Measurements from ENCODE around the gene PSTPIP2. TPM values are rescaled to one million over a fixed set of nuclear protein-coding genes. Genes with fewer than 3 reads are reported as not detected.
"Not testable (repeated sequence)": the region's sequence is repeated elsewhere in the genome, so short reads cannot be mapped to it uniquely, and the experiment has no call there.

The PSTPIP2 gene
- total RNA-seq, 4 donors from 2014 or later = 6.5 to 10.7 (median 8.7) TPM

- ATAC-seq = no peak
- Histone ChIP-seq H3K4me1 (no peaks in the 10 kb centered on the region), H3K9me3 (peaks cover 0 to 14% (median 0%) of the 10 kb centered on the region in 3 donors), H3K36me3 (peaks cover 0 to 20% of the 10 kb centered on the region in 2 donors), H3K4me3 (no peak overlapping the region), H3K27me3 (no peaks in the 10 kb centered on the region), H3K27ac (no peak overlapping the region)
- 74 to 81% methylated on average over 3 of the region's 3 CpGs for WGBS, 2 donors (ENCODE audit: low coverage in 1 of 2)
- TF ChIP-seq POLR2AphosphoS5 (IDR thresholded peaks at IDR 0.05) (no peak), CTCF (IDR thresholded peaks at IDR 0.05) (no peak), EP300 (IDR thresholded peaks at IDR 0.05) (no peak), POLR2A (IDR thresholded peaks at IDR 0.05) (no peak)
Observed at GRCh38 chr18:45998244-45998643, 73.8 kb downstream of the PSTPIP2 start.

- no peak for ATAC-seq
- no peak for TF ChIP-seq POLR2AphosphoS5 (IDR thresholded peaks at IDR 0.05)
- no peak for TF ChIP-seq EP300 (IDR thresholded peaks at IDR 0.05)
- TF ChIP-seq CTCF (IDR thresholded peaks at IDR 0.05) = no peak
- TF ChIP-seq POLR2A (IDR thresholded peaks at IDR 0.05) = no peak
Observed at GRCh38 chr18:45997700-45998151, 74.3 kb downstream of the PSTPIP2 start.

GRCh38 chr18:45995461-45995860 is 76.6 kb downstream of the PSTPIP2 start:
- no peak overlapping the region for H3K27ac ChIP-seq
- H3K36me3 ChIP-seq = peaks cover 0 to 27% of the 10 kb centered on the region in 2 donors
- no peaks in the 10 kb centered on the region for H3K27me3 ChIP-seq
- no peaks in the 10 kb centered on the region for H3K4me1 ChIP-seq
- ATAC-seq = no peak
- H3K4me3 ChIP-seq = no peak overlapping the region
- TF ChIP-seq POLR2AphosphoS5 (IDR thresholded peaks at IDR 0.05) (no peak), EP300 (IDR thresholded peaks at IDR 0.05) (no peak), POLR2A (IDR thresholded peaks at IDR 0.05) (no peak), CTCF (IDR thresholded peaks at IDR 0.05) (no peak)
- WGBS, 2 donors (ENCODE audit: low coverage in 1 of 2) = 96 to 100% methylated on average over 2 to 3 of the region's 3 CpGs
- no peaks in the 10 kb centered on the region for H3K9me3 ChIP-seq

More at GRCh38 chr18:45997700-45998151, 74.3 kb downstream of the PSTPIP2 start:
- H3K27ac ChIP-seq = no peak overlapping the region
- WGBS, 2 donors (ENCODE audit: low coverage in 1 of 2) = 70 to 72% methylated on average over 2 to 7 of the region's 8 CpGs
- no peaks in the 10 kb centered on the region for H3K4me1 ChIP-seq
- no peaks in the 10 kb centered on the region for H3K27me3 ChIP-seq
- peaks cover 0 to 10% (median 0%) of the 10 kb centered on the region in 3 donors for H3K9me3 ChIP-seq
- H3K4me3 ChIP-seq = no peak overlapping the region
- peaks cover 0 to 20% of the 10 kb centered on the region in 2 donors for H3K36me3 ChIP-seq

- H3K4me3 ChIP-seq = no peak overlapping the region
- peaks cover 0 to 43% of the 10 kb centered on the region in 2 donors for H3K36me3 ChIP-seq
- TF ChIP-seq EP300 (IDR thresholded peaks at IDR 0.05) = no peak
- no peak for TF ChIP-seq CTCF (IDR thresholded peaks at IDR 0.05)
- no peak for TF ChIP-seq POLR2A (IDR thresholded peaks at IDR 0.05)
- no peak for TF ChIP-seq POLR2AphosphoS5 (IDR thresholded peaks at IDR 0.05)
- no peaks in the 10 kb centered on the region for H3K27me3 ChIP-seq
- H3K27ac ChIP-seq = no peak overlapping the region
- 62 to 75% methylated on average over 4 of the region's 4 CpGs for WGBS, 2 donors (ENCODE audit: low coverage in 1 of 2)
- no peaks in the 10 kb centered on the region for H3K9me3 ChIP-seq
- ATAC-seq = no peak
- no peaks in the 10 kb centered on the region for H3K4me1 ChIP-seq
Observed at GRCh38 chr18:45993438-45993837, 78.6 kb downstream of the PSTPIP2 start.

- H3K4me3 ChIP-seq, H3K9me3 ChIP-seq, ATAC-seq, H3K27ac ChIP-seq, H3K4me1 ChIP-seq, H3K27me3 ChIP-seq: not testable (repeated sequence)
- WGBS, 2 donors (ENCODE audit: low coverage in 1 of 2) = 62 to 92% methylated on average over 3 to 6 of the region's 6 CpGs
- H3K36me3 ChIP-seq = peaks cover 0 to 52% of the 10 kb centered on the region in 2 donors
Observed at GRCh38 chr18:45992527-45992926, 79.5 kb downstream of the PSTPIP2 start.

Data from gastroesophageal sphincter (tissue), 4 donors.